ENCODE measurements around the gene MTA3.

The MTA3 gene

DNA sequence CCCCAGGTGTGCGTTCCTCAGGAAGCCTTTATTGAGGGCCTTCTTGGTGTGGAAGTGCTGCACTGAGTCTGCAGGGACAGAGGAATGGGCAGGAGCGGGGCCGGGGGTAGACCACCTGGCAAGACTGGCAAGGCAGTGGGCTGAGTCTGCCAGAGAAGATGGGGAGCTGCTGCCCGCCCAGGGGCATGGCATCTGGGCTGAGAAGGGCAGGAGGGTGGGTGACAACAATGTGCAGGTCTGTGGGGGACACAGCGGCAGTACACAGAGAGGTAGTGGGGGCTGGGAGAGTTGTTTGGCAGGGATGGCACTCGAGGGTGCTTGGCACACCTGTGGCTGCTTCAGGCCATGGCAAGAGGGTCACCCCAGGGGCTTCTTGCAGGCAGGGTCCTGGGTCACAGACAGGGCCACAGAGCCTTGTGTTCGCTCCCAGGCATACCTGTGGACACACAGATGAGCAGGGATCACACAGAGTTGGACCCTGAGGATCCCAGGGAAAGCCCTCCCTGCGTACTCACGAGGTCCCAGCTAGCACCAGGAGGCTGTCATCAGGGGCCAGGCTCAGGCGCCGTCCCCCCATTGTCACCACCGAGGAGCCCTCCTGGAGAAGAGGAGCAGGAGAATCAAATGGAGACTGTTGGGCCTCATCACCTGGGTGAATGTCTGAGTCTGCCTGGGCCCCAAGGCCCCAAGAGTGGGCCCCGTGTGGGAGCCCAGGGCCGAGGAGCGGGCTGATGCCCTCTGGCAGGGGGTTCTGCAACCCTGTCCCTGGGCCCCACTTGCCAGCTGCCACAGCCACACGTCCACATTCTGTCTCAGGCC is 198.9 kb downstream of the MTA3 start:
- H3K4me3 ChIP-seq (ENCODE audit: low read depth, low read length): no peak overlapping the region
- TF ChIP-seq, protein P1, sequence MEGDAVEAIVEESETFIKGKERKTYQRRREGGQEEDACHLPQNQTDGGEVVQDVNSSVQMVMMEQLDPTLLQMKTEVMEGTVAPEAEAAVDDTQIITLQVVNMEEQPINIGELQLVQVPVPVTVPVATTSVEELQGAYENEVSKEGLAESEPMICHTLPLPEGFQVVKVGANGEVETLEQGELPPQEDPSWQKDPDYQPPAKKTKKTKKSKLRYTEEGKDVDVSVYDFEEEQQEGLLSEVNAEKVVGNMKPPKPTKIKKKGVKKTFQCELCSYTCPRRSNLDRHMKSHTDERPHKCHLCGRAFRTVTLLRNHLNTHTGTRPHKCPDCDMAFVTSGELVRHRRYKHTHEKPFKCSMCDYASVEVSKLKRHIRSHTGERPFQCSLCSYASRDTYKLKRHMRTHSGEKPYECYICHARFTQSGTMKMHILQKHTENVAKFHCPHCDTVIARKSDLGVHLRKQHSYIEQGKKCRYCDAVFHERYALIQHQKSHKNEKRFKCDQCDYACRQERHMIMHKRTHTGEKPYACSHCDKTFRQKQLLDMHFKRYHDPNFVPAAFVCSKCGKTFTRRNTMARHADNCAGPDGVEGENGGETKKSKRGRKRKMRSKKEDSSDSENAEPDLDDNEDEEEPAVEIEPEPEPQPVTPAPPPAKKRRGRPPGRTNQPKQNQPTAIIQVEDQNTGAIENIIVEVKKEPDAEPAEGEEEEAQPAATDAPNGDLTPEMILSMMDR (IDR thresholded peaks at IDR 0.05; ENCODE audit: control insufficient read depth, extremely low read depth, insufficient read depth): no peak
- DNase-seq (ENCODE audit: low read depth): no peak

DNA sequence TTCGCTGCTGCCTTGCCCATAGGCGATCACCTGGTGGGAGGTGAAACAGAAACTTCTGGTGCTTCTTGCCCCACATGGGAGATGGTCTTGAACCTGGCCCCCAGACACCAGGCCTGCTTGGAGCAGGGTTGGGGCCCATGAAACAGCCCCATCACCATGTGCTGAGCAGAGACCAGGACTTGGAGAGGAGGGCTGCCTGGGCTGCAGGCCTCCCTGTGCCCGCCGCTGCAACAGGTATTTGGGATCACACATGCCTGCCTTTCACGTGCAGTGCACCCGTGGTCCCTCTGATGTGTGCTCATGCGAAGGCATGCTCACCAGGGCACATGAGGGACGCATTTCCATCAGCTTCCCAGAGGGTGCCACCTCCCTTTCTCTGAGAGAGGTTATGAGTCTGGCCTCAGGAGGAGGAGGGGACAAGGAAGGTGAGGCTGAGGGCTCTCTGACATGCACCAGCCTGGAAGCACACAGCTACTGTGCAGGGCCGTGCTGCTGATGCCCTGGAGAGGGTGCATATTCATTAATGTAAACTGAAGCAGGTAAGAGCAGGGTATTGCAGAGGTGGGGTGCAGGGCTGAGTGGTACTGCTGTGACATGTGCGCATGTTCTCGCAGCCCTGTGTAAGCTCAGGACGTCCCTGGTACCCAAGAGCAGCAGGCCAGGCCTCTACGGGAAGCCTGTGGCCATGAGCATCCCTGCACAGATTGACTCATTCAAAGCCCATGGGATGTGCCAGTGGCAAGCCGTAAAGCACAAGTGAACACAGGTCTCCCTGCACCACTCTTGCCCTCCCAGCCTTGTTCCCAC is 199.7 kb downstream of the MTA3 start:
- no peak overlapping the region for H3K4me3 ChIP-seq (ENCODE audit: low read depth, low read length)
- TF ChIP-seq, protein P1 (IDR thresholded peaks at IDR 0.05; ENCODE audit: control insufficient read depth, extremely low read depth, insufficient read depth): no peak
- no peak for DNase-seq (ENCODE audit: low read depth)

DNA sequence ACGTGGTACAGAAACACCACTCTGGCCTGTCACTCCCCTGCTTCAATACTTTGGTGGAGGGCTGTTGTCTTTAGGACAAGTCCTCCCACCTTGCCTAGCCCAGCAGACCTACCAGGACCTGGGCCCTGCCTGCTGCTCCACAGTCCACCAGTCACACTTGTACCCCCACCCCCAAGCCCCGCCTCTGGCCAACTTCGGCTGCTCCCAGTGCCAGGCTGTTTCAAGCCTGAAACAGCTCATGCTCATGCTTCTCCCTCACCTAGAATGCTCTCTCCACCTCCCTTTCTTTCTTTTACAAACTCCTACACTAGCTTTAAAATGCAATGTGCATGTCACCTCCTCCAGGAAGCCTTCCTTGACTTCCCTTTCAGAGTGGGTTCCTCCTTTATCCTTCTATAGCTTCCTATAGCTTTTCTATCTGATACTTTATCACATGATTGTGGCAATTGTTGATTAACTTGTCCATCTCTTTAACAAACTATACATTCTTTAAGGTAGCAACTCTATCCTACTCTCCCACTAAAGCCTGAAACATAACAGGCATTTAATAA is 200.3 kb downstream of the MTA3 start:
- TF ChIP-seq, protein P1 (IDR thresholded peaks at IDR 0.05; ENCODE audit: control insufficient read depth, extremely low read depth, insufficient read depth): no peak
- no peak for DNase-seq (ENCODE audit: low read depth)
- H3K4me3 ChIP-seq (ENCODE audit: low read depth, low read length): no peak overlapping the region

DNA sequence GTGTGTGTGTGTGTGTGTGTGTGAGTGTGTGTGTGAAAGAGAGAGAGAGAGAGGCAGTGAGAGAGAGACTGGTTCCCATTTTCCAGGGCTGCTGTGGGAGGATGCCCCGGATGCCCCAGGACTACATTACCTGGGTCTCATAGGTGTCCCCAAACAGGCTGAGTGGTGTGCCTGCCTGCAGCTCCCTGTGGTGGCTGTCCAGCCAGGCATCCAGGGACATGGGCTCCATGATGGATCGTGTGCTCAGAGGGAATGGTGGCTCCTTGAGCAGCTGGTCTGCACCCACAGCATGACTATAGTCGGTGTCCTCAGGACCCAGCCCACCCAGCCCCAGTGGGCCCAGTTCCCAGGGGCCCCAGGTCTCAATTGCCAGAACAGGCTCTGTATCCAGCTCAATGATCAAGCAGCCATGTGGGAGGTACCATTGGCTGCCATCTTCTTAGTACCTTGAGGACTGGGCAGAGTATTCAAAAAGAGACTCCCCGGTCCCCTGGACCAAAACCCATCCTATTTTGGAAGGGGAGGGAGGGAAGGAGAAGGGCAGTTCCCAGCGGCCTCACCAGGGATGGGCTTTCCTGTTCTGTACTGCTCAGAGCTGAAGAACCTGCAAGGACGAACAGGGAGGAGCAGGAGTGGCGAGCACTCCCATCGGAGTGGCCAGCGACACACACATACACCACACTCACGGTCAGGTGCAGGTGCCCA is 201.3 kb downstream of the MTA3 start:
- H3K4me3 ChIP-seq (ENCODE audit: low read depth, low read length): no peak overlapping the region
- no peak for DNase-seq (ENCODE audit: low read depth)
- TF ChIP-seq, protein P1 (IDR thresholded peaks at IDR 0.05; ENCODE audit: control insufficient read depth, extremely low read depth, insufficient read depth): no peak

DNA sequence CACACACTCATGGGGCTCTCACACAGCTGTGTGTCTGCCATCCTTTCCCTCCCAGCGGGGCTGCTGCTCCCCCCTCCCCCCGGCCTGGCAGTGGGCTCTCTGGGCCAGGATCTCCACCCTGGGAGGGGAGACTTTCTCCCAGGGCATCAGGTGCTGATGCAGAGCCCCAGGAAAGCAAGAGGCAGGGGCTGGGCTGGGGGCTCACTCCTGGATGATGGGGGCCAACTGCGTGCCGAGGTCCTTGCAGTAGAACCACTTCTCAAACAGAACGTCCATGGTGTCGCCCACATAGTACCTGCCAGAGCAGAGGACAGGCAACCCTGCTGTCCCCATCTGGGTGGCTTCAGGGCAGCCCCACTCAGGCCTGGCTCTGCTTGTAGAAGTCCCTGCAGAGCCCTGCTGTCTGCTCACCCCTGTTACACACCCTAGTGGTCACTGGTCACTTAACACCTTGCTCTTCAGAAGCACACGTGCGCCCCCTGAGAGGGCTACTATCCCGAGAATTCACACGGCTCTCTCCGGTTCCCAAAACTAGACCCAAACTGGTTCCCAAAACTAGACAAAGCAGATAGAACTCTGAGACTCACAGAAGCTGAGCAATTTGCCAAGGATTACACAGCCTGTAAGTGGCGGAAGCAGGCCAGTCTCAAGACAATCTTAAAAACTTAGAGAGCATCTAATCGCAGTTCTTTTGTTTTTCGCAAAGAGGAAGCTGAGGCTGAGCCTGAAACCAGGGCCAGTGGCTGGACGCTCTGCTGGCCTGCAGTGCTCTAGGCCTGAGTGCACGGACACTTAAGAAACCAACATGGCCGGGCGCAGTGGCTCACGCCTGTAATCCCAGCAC is 202.1 kb downstream of the MTA3 start:
- no peak overlapping the region for H3K4me3 ChIP-seq (ENCODE audit: low read depth, low read length)
- TF ChIP-seq, protein P1 (IDR thresholded peaks at IDR 0.05; ENCODE audit: control insufficient read depth, extremely low read depth, insufficient read depth): peak; percentile 19; the same call in 1 of the 2 replicates
- DNase-seq (ENCODE audit: low read depth): no peak

Data from LNCaP clone FGC (cell line).